Sigmoid colon (tissue), 4 donors: ENCODE measurements around the gene COL12A1.

Experiments used
- POLR2AphosphoS5 ChIP-seq, 4 donors: sonication (generic); formaldehyde crosslinking; IDR thresholded peaks; one replicate each; pipeline ENCODE4 v1.6.1; 2017; ENCODE audit warnings: antibody characterized with exemption in 4 of 4
- TF ChIP-seq, protein P1 (sequence below), 4 experiments: fragments of 450-650 bp in 3 of 4; fragments of 200-600 bp in 1 of 4; IDR thresholded peaks; one replicate each; pipeline ENCODE4 v1.5.1; 2016 to 2019; ENCODE audit warnings: antibody characterized with exemption in 4 of 4, mild to moderate bottlenecking in 3 of 4, moderate library complexity in 2 of 4

DNA sequence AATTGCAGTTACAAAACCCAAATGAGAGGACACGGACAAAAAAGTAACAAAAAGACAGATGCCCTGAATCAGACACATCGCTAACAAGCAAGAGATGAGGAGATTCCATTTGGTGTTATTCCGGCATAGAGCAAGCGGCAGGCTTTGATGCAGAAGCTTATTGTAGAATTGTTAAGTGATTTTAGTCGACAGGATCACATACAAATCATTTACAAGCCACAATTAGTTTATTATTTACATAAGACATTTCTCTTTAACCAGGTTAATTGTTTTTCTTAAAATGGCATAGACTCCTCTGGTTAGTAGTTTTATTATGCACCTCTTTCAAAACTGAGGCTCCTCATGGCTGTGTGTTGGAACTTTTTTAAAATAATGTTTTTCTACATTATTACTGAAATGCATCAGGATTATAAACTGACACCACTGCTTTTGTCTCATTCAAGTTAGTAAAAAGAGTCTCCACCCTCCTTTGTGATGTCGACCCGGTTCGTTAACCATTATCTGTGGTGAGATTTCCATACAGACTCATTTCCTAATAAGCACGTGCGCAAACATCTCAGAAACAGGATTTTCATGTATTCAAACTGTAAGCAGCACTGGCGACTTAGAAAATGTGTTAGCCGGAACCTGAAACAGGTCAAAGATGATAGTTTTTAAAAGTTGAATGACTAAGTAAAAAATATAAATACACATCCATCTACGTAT lies 119.8 kb downstream of the COL12A1 start:
- no peak for TF ChIP-seq POLR2AphosphoS5 (IDR thresholded peaks at IDR 0.05)
- TF ChIP-seq, protein P1, sequence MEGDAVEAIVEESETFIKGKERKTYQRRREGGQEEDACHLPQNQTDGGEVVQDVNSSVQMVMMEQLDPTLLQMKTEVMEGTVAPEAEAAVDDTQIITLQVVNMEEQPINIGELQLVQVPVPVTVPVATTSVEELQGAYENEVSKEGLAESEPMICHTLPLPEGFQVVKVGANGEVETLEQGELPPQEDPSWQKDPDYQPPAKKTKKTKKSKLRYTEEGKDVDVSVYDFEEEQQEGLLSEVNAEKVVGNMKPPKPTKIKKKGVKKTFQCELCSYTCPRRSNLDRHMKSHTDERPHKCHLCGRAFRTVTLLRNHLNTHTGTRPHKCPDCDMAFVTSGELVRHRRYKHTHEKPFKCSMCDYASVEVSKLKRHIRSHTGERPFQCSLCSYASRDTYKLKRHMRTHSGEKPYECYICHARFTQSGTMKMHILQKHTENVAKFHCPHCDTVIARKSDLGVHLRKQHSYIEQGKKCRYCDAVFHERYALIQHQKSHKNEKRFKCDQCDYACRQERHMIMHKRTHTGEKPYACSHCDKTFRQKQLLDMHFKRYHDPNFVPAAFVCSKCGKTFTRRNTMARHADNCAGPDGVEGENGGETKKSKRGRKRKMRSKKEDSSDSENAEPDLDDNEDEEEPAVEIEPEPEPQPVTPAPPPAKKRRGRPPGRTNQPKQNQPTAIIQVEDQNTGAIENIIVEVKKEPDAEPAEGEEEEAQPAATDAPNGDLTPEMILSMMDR (IDR thresholded peaks at IDR 0.05), result no peak
